ENCODE results near the gene AKNA. TPM values are rescaled to one million over a fixed set of nuclear protein-coding genes. Genes with fewer than 3 reads are reported as not detected.
"Not testable (repeated sequence)": the region's sequence is repeated elsewhere in the genome, so short reads cannot be mapped to it uniquely, and the experiment has no call there.

The AKNA gene
- total and polyA plus RNA-seq, 7 experiments from 2014 or later = 20.5 to 403 (median 347) TPM

DNA sequence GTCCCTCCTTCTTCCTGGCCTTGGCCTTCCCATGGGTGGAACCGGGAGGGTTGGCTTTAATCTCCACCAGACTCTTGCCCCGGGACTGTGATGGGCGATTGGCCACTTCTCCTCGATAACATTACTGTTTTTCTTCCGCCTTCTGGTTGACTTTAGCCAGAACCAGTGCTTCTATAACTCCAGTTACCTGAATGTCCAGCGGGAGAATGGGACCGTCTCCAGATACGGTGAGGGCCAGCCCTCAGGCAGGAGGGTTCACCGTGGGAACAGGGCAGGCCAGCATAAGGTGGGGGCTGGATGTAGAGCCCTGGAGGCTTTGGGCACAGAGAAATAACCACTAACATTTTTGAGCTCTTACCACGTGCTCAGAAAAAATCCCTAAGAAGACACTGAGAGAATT, 57.1 kb downstream of the AKNA start:
- H3K36me3 ChIP-seq (ENCODE audit: control insufficient read depth in 2 of 3, insufficient read depth in 3 of 3, low read length in 3 of 3) = peaks cover 0 to 9% (median 0%) of the 10 kb centered on the region in 3 experiments
- H3K27ac ChIP-seq (ENCODE audit: low read depth, low read length) = peak overlapping the region; percentile 45
- intact Hi-C loops (cut with micrococcal nuclease) = loop anchor here in 1 of 2 donors (10.0 kb wide), 1 partner anchor 324 kb away; the partner anchor contains the start of gene TEX53
- H3K9me3 ChIP-seq (ENCODE audit: control insufficient read depth in 2 of 3, low read length in 3 of 3) = no peaks in the 10 kb centered on the region
- H3K27me3 Mint-ChIP-seq = no peaks in the 10 kb centered on the region
- no peaks in the 10 kb centered on the region for H3K27me3 ChIP-seq (ENCODE audit: control insufficient read depth in 2 of 2, insufficient read depth in 2 of 2, low read length in 2 of 2)
- no peak for ATAC-seq
- H3K4me1 Mint-ChIP-seq = peaks cover 2 to 22% (median 9%) of the 10 kb centered on the region in 7 donors
- H3K27ac Mint-ChIP-seq = peak overlapping the region; percentile 38 to 88 (median 79)
- H3K9me3 Mint-ChIP-seq = peaks cover 0 to 7% (median 0%) of the 10 kb centered on the region in 11 donors
- CTCF ChIA-PET = no interaction called here
- peak overlapping the region in 1 of 10 donors; percentile 63 for H3K4me3 Mint-ChIP-seq
- POLR2A ChIA-PET = interaction anchor here (1.1 kb wide), 1 partner anchor 54 kb away, joined by 3 read pairs; no protein-coding TSS in a partner anchor
- DNase-seq = no peak
- H3K4me1 ChIP-seq (ENCODE audit: control insufficient read depth in 2 of 2, insufficient read depth in 2 of 2, low read length in 2 of 2) = peaks cover 0 to 4% of the 10 kb centered on the region in 2 donors
- peaks cover 0 to 11% (median 3%) of the 10 kb centered on the region in 5 donors for H3K36me3 Mint-ChIP-seq
- no peak overlapping the region for H3K4me3 ChIP-seq (ENCODE audit: low read length)

DNA sequence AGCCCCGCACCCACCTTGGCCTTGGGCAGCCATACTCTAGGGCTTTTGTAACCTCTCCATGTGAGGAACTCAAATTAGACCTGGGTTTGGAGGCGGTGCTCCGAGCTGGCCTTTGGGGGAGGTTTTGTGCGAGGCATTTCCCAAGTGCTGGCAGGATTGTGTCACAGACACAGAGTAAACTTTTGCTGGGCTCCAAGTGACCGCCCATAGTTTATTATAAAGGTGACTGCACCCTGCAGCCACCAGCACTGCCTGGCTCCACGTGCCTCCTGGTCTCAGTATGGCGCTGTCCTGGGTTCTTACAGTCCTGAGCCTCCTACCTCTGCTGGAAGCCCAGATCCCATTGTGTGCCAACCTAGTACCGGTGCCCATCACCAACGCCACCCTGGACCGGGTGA, 58.2 kb downstream of the AKNA start, which contains the start of gene ORM2:
Gene ORM2 (plus strand): TSS at position 245 of the 398 bp plus-strand sequence. CDS start 36 bp downstream, at position 281.
- H3K9me3 ChIP-seq (ENCODE audit: control insufficient read depth in 2 of 3, low read length in 3 of 3); H3K4me1 ChIP-seq (ENCODE audit: control insufficient read depth in 2 of 2, insufficient read depth in 2 of 2, low read length in 2 of 2); H3K27me3 Mint-ChIP-seq; POLR2A ChIA-PET; H3K4me3 ChIP-seq (ENCODE audit: low read length); H3K27me3 ChIP-seq (ENCODE audit: control insufficient read depth in 2 of 2, insufficient read depth in 2 of 2, low read length in 2 of 2); H3K9me3 Mint-ChIP-seq; DNase-seq; H3K36me3 Mint-ChIP-seq; H3K36me3 ChIP-seq (ENCODE audit: control insufficient read depth in 2 of 3, insufficient read depth in 3 of 3, low read length in 3 of 3); CTCF ChIA-PET; ATAC-seq: not testable (repeated sequence)
- peaks cover 0 to 22% (median 9%) of the 10 kb centered on the region in 7 donors for H3K4me1 Mint-ChIP-seq
- H3K27ac ChIP-seq (ENCODE audit: low read depth, low read length) = peak within 1 kb of the TSS; percentile 45
- H3K4me3 Mint-ChIP-seq = peak within 1 kb of the TSS in 1 of 10 donors; percentile 63
- intact Hi-C loops (cut with micrococcal nuclease) = loop anchor here in 1 of 2 donors (10.0 kb wide), 1 partner anchor 325 kb away; the partner anchor contains the start of gene TEX53
- peak within 1 kb of the TSS; percentile 38 to 88 (median 79) for H3K27ac Mint-ChIP-seq

- H3K36me3 Mint-ChIP-seq; H3K9me3 ChIP-seq (ENCODE audit: control insufficient read depth in 2 of 3, low read length in 3 of 3); ATAC-seq; H3K4me3 ChIP-seq (ENCODE audit: low read length); POLR2A ChIA-PET; H3K4me3 Mint-ChIP-seq; H3K27me3 Mint-ChIP-seq; H3K27me3 ChIP-seq (ENCODE audit: control insufficient read depth in 2 of 2, insufficient read depth in 2 of 2, low read length in 2 of 2); H3K9me3 Mint-ChIP-seq; CTCF ChIA-PET; H3K4me1 ChIP-seq (ENCODE audit: control insufficient read depth in 2 of 2, insufficient read depth in 2 of 2, low read length in 2 of 2); H3K27ac ChIP-seq (ENCODE audit: low read depth, low read length); H3K27ac Mint-ChIP-seq; H3K36me3 ChIP-seq (ENCODE audit: control insufficient read depth in 2 of 3, insufficient read depth in 3 of 3, low read length in 3 of 3); DNase-seq; intact Hi-C loops (cut with micrococcal nuclease): not testable (repeated sequence)
- H3K4me1 Mint-ChIP-seq = peaks cover 0 to 22% (median 9%) of the 10 kb centered on the region in 7 donors
Observed at GRCh38 chr9:114328937-114329624, 58.7 kb downstream of the AKNA start.

GRCh38 chr9:114328357-114328820, 59.4 kb downstream of the AKNA start:
- H3K4me3 ChIP-seq (ENCODE audit: low read length); H3K4me1 ChIP-seq (ENCODE audit: control insufficient read depth in 2 of 2, insufficient read depth in 2 of 2, low read length in 2 of 2); H3K4me3 Mint-ChIP-seq; H3K27ac Mint-ChIP-seq; H3K27ac ChIP-seq (ENCODE audit: low read depth, low read length); POLR2A ChIA-PET; H3K27me3 ChIP-seq (ENCODE audit: control insufficient read depth in 2 of 2, insufficient read depth in 2 of 2, low read length in 2 of 2); H3K9me3 ChIP-seq (ENCODE audit: control insufficient read depth in 2 of 3, low read length in 3 of 3); H3K36me3 Mint-ChIP-seq; H3K36me3 ChIP-seq (ENCODE audit: control insufficient read depth in 2 of 3, insufficient read depth in 3 of 3, low read length in 3 of 3); DNase-seq; H3K27me3 Mint-ChIP-seq; H3K9me3 Mint-ChIP-seq; CTCF ChIA-PET; intact Hi-C loops (cut with micrococcal nuclease); ATAC-seq: not testable (repeated sequence)
- peaks cover 0 to 22% (median 9%) of the 10 kb centered on the region in 7 donors for H3K4me1 Mint-ChIP-seq

GRCh38 chr9:114327749-114328148, 60.0 kb downstream of the AKNA start:
- DNase-seq (no peak), ATAC-seq (no peak)
- Mint-ChIP-seq H3K9me3 (peaks cover 0 to 7% (median 0%) of the 10 kb centered on the region in 11 donors), H3K4me3 (no peak overlapping the region), H3K4me1 (peaks cover 0 to 22% (median 9%) of the 10 kb centered on the region in 7 donors), H3K27me3 (no peaks in the 10 kb centered on the region), H3K36me3 (no peaks in the 10 kb centered on the region), H3K27ac (no peak overlapping the region)
- Histone ChIP-seq H3K27me3 (ENCODE audit: control insufficient read depth in 2 of 2, insufficient read depth in 2 of 2, low read length in 2 of 2) (no peaks in the 10 kb centered on the region), H3K9me3 (ENCODE audit: control insufficient read depth in 2 of 3, low read length in 3 of 3) (no peaks in the 10 kb centered on the region), H3K36me3 (ENCODE audit: control insufficient read depth in 2 of 3, insufficient read depth in 3 of 3, low read length in 3 of 3) (no peaks in the 10 kb centered on the region), H3K4me3 (ENCODE audit: low read length) (no peak overlapping the region), H3K4me1 (ENCODE audit: control insufficient read depth in 2 of 2, insufficient read depth in 2 of 2, low read length in 2 of 2) (peaks cover 0 to 4% of the 10 kb centered on the region in 2 donors), H3K27ac (ENCODE audit: low read depth, low read length) (no peak overlapping the region)
- ChIA-PET CTCF (no interaction called here), POLR2A (no interaction called here)
- intact Hi-C loops (cut with micrococcal nuclease) = loop anchor here in 1 of 2 donors (1.0 kb wide), 1 partner anchor 8 kb away; no protein-coding TSS in a partner anchor

- H3K4me1 Mint-ChIP-seq; intact Hi-C loops (cut with micrococcal nuclease); H3K27ac ChIP-seq (ENCODE audit: low read depth, low read length); H3K27me3 Mint-ChIP-seq; H3K9me3 Mint-ChIP-seq; H3K27me3 ChIP-seq (ENCODE audit: control insufficient read depth in 2 of 2, insufficient read depth in 2 of 2, low read length in 2 of 2); DNase-seq; H3K4me3 ChIP-seq (ENCODE audit: low read length); POLR2A ChIA-PET; H3K27ac Mint-ChIP-seq; H3K4me3 Mint-ChIP-seq; H3K36me3 ChIP-seq (ENCODE audit: control insufficient read depth in 2 of 3, insufficient read depth in 3 of 3, low read length in 3 of 3); H3K4me1 ChIP-seq (ENCODE audit: control insufficient read depth in 2 of 2, insufficient read depth in 2 of 2, low read length in 2 of 2); ATAC-seq; H3K36me3 Mint-ChIP-seq; H3K9me3 ChIP-seq (ENCODE audit: control insufficient read depth in 2 of 3, low read length in 3 of 3): not testable (repeated sequence)
- CTCF ChIA-PET = interaction anchor here (1.7 kb wide), 1 partner anchor 328 kb away, joined by 3 read pairs; no protein-coding TSS in a partner anchor
Observed at GRCh38 chr9:114325684-114326254, 62.0 kb downstream of the AKNA start.

Measured in naive thymus-derived CD4-positive, alpha-beta T cell (primary cell).